Activated T-helper 1 cell treated with anti-CD3 and anti-CD28 coated beads, Interleukin-2, amount 50 U/mL, for 16 hours (primary cell): ENCODE data around the gene CDH4.

Experiments used
- DNase-seq, 2 donors: peaks; one replicate each; pipeline ENCODE4 v3.0.0-alpha.2; 2020; ENCODE audit warnings: low read depth in 1 of 2, low spot score in 1 of 2

Gene CDH4

GRCh38 chr20:61760321-61760720 is 508.3 kb downstream of the CDH4 start:
- no peak for DNase-seq

- DNase-seq, result no peak
Observed at GRCh38 chr20:61760731-61761130, 508.7 kb downstream of the CDH4 start.

GRCh38 chr20:61761453-61762166 is 509.5 kb downstream of the CDH4 start:
- no peak for DNase-seq

- no peak for DNase-seq
Observed at GRCh38 chr20:61762167-61762710, 510.2 kb downstream of the CDH4 start.

GRCh38 chr20:61762886-61763739 is 511.1 kb downstream of the CDH4 start:
- DNase-seq, result no peak

GRCh38 chr20:61763740-61764400 is 511.8 kb downstream of the CDH4 start:
- no peak for DNase-seq

GRCh38 chr20:61764471-61765025 is 512.5 kb downstream of the CDH4 start:
- DNase-seq, result no peak

- no peak for DNase-seq
Observed at GRCh38 chr20:61765081-61765870, 513.2 kb downstream of the CDH4 start.

- DNase-seq, result no peak
Observed at GRCh38 chr20:61765871-61766654, 514.0 kb downstream of the CDH4 start.

GRCh38 chr20:61766921-61767610 is 515.0 kb downstream of the CDH4 start:
- no peak for DNase-seq

GRCh38 chr20:61767761-61768494 is 515.9 kb downstream of the CDH4 start:
- no peak for DNase-seq

- DNase-seq, result no peak
Observed at GRCh38 chr20:61768571-61769285, 516.7 kb downstream of the CDH4 start.

- no peak for DNase-seq
Observed at GRCh38 chr20:61769286-61769832, 517.3 kb downstream of the CDH4 start.

- no peak for DNase-seq
Observed at GRCh38 chr20:61770113-61770585, 518.1 kb downstream of the CDH4 start.

GRCh38 chr20:61771805-61772350 is 519.8 kb downstream of the CDH4 start:
- no peak for DNase-seq

- no peak for DNase-seq
Observed at GRCh38 chr20:61772828-61773631, 521.0 kb downstream of the CDH4 start.
